GM18951 (cell line): ENCODE results near the gene BCAS3.
"Not testable (repeated sequence)": the region's sequence is repeated elsewhere in the genome, so short reads cannot be mapped to it uniquely, and the experiment has no call there.

ENCODE experiments used
- POLR2A ChIP-seq: IDR thresholded peaks from 4 replicates; pipeline ENCODE4 v1.6.1; 2011; ENCODE audit warnings: mild to moderate bottlenecking; ENCODE audit not compliant: insufficient read length, insufficient read depth; ENCODE audit errors: extremely low read depth
- in situ Hi-C: fragments of 300-500 bp; cut with MboI; formaldehyde crosslinking; loops from one replicate; pipeline ENCODE4 v1.12.0; 2022; ENCODE audit warnings: low sequenced_read_pairs, mixed read lengths, inconsistent platforms; ENCODE audit not compliant: unreplicated experiment

Gene BCAS3

DNA sequence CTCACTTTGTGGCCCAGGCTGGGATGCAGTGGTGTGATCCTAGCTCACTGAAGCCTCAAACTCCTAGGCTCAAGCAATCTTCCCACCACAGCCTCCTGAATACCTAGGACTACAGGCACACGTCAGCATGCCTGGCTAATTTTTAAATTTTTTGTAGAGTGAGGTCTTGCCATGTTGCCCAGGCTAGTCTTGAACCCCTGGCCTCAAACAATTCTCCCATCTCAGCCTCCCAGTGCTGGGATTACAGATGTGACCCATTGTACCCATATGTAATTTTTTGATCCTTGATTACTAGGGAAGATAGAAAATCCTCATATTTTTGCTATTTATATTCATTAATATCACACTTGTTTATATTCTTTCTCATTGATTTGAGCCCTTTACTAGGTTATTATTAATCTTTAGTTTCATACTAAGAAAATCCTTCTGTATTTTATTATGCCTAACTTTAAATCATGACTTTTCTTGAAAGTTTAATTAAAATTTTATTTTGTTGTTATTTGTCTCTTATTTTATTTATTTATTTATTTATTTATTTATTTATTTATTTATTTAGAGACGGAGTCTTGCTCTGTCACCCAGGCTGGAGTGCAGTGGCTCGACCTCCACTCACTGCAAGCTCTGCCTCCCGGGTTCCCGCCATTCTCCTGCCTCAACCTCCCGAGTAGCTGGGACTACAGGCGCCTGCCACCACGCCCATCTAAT is 75.4 kb downstream of the BCAS3 start:
- in situ Hi-C loops = no loop called here
- TF ChIP-seq POLR2A = no peak

DNA sequence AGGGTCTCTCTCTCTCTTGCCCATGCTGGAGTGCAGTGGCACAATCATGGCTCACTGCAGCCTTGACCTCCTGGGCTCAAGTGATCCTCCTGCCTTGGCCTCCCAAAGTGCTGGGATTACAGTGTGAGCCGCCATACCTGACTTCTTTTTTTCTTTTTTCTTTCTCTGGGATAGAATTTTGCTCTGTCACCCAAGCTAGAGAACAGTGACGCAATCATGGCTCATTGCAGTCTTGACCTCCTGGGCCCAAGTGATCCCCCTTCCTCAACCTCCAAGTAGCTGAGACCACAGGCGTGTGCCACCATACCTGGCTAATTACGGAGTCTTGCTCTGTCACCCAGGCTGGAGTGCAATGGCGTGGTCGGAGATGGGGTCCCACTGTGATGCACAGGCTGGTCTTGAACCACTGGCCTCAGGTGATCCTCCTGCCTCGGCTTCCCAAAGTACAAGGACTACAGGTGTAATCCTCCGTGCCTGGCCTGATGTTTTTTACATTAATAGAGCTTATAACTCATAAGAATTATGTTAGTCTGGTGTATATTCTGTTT is 76.5 kb downstream of the BCAS3 start:
- TF ChIP-seq POLR2A = no peak
- in situ Hi-C loops = no loop called here

DNA sequence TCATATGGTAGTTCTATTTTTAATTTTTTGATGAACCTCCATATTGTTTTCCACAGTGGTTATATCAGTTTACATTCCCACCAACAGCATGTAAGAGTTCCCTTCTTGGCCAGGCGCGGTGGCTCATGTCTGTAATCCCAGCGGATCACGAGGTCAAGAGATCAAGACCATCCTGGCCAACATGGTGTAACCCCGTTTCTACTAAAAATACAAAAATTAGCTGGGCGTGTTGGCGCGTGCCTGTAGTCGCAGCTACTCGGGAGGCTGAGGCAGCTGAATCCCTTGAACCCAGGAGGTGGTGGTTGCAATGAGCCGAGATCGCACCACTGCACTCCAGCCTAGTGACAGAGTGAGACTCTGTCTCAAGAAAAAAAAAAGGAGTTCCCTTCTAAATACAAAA is 79.1 kb downstream of the BCAS3 start:
- in situ Hi-C loops = not testable (repeated sequence)

DNA sequence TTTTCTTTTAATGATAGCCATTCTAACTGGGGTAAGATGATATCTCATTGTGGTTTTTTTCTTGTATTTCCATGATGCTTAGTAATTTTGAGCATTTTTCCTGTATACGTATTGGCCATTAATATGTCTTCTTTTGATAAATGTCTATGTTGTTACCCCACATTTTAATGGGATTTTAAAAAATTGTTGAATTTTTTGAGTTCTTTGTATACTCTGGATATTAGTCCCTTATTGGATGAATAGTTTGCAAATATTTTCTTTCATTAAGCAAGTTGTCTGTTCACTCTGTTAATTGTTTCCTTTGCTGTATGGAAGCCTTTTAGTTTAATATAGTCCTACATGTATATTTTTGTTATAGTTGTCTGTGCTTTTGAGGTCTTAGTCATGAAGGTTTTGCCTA is 79.8 kb downstream of the BCAS3 start:
- in situ Hi-C loops = no loop called here
- no peak for TF ChIP-seq POLR2A

DNA sequence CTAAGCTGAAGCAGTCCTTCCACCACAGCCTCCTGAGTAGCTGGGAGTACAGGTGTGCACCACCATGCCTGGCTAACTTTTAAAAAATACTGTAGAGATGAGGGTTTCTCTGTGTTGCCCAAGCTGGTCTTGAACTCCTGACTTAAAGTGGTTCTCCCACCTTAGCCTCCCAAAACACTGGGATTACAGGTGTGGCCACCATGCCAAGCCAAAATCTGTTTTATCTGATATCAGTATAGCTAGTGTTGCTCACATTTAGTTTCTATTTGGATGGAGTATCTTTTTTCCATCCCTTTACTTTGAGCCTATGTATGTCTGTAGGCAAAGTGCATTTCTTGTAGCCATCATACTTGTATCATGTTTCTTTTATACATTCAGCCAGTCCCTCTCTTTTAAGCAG is 82.1 kb downstream of the BCAS3 start:
- in situ Hi-C loops = no loop called here
- TF ChIP-seq POLR2A = no peak

DNA sequence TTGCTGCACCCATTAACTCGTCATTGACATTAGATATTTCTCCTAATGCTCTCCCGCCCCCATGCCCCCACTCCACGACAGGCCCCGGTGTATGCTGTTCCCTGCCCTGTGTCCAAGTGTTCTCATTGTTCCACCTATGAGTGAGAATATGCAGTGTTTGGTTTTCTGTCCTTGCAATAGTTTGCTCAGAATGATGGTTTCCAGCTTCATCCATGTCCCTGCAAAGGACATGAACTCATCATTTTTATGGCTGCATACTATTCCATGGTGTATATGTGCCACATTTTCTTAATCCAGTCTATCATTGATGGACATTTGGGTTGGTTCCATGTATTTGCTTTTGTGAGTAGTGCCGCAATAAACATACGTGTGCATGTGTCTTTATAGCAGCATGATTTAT is 83.7 kb downstream of the BCAS3 start:
- in situ Hi-C loops = not testable (repeated sequence)

DNA sequence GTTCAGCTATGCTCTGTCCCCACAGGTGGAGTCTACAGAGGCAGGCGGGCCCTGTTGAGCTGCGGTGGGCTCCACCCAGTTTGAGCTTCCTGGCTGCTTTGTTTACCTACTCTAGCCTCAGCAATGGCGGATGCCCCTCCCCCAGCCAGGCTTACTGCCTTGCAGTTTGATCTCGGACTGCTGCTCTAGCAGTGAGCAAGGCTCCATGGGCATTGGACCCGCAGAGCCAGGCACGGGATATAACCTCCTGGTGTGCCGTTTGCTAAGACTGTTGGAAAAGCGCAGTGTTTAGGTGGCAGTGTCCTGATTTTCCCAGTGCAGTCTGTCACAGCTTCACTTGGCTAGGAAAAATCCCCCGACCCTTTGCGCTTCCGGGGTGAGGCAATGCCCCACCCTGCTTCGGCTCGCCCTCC is 89.1 kb downstream of the BCAS3 start:
- no peak for TF ChIP-seq POLR2A
- in situ Hi-C loops = no loop called here

DNA sequence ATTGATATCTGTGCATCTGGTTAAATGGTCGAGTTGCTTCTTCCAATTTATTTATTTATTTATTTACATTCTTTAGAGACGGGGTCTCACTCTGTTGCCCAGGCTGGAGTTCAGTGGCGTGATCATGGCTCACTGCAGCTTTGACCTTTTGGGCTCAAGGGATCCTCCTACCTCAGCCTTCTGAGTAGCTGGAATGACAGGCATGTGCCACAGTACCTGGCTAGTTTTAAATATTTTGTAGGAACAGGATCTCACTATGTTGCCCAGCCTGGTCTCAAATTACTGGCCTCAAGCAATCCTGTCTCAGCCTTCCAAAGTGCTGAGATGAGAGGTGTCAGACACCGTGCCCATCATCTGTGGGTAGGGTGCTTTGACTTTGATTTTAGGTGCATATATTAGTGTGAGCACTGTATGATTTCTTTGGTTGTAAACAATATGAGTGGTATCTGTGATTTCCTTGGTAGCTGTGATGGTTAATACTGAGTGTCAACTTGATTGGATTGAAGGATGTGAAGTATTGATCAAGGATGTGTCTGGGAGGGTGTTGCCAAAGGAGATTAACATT is 90.2 kb downstream of the BCAS3 start:
- in situ Hi-C loops = no loop called here
- no peak for TF ChIP-seq POLR2A

DNA sequence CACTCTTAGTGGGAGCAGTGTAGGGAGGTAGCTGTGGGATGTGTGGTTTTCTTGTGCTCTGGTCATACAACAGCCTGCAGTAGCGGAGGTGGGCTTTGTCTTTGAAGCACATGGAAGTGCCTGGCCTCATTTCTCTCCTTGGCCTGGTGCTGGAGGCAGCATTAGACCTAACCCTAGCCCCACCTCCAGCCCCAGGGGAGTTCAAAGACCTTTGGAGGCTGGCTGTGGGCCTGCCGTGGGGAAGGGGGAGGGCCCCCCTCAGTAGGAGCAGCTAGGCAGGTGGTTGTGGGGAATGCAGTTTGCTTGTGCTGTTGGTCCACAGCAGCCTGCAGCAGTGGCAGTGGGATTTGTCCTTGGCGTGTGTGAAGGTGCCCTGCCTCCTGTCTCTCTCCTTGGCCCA is 91.7 kb downstream of the BCAS3 start:
- in situ Hi-C loops = no loop called here
- TF ChIP-seq POLR2A = no peak

DNA sequence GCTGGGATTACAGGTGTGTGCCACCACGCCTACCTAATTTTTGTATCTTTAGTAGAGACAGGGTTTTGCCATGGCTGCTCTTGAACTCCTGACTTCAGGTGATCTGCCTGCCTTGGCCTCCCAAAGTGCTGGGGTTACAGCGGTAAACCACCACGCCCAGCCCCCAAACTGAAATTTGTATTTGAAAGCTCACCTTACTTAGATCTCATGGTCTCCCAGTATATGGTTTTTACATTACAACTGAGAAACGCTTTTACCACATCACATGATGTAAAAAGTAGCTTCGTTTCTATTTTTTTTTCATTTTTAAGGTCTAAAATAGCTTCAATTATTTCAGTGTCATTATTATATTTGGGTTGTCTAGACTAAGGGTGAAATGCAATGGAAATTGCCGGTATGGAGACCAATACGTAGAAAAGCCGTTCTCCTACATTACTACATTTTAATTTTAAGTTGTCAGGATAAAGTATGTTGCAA is 93.3 kb downstream of the BCAS3 start:
- no peak for TF ChIP-seq POLR2A
- in situ Hi-C loops = no loop called here

DNA sequence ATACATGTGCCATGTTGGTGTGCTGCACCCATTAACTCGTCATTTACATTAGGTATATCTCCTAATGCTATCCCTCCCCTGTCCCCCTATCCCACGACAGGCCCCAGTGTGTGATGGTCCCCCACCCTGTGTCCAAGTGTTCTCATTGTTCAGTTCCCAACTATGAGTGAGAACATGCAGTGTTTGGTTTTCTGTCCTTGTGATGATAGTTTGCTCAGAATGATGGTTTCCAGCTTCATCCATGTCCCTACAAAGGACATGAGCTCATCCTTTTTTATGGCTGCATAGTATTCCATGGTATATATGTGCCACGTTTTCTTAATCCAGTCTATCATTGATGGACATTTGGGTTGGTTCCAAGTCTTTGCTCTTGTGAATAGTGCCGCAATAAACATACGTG is 94.0 kb downstream of the BCAS3 start:
- in situ Hi-C loops = not testable (repeated sequence)

DNA sequence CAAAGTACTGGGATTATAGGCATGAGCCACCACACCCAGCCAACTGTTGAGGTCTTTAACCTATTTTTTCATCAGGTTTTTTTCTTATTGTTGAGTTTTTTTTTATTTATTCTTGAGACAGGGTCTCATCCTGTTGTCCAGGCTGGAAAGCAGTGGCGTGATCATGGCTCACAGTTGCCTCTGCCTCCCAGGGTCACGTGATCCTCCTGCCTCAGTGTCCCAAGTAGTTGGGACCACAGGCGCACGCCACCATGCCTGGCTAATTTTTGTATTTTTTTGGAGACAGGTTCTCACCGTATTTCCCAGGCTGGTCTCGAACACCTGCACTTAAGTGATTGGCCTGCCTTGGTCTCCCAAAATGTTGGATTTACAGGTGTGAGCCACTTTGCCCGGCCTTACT is 95.9 kb downstream of the BCAS3 start:
- no peak for TF ChIP-seq POLR2A
- in situ Hi-C loops = no loop called here

DNA sequence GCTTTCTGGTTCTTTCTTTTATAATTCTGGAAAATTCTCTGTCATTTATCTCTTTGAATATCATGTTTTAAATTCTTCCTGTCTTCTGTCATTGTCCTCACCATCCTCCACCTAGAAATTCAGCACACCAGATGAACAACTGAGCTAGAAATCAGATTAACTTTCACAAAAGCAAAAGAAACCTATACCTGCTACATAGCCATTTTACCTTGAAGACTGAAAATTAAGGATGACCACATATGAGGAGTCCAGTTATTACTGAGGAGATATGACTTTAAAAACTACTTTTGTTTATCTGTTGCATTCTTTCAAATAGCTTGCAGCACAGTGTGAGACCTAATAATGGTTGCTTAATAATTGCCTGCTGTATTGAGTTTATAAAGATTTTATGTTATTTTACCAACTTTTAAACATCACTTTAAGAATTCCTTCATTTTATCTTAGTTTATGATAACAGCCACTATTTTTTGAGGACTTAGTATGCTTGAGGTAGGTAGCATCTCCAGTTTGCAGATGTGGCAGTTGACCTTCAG is 104.3 kb downstream of the BCAS3 start:
- in situ Hi-C loops = no loop called here
- TF ChIP-seq POLR2A = no peak

DNA sequence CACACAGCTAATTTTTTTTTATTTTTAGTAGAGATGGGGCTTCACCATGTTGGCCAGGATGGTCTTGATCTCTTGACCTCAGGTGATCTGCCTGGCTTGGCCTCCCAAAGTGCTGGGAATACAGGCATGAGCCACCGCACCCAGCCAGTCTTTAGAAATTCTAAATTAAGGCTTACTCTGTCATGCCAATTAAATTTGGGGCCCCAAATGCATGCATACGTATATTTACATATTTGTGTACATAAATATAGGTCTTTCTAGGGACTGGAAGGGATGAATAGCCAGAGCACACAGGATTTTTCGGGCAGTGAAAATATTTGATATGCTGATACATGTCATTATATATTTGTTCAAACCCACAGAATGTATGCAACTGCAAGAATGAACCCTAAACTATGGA is 105.1 kb downstream of the BCAS3 start:
- TF ChIP-seq POLR2A = no peak
- in situ Hi-C loops = no loop called here
